GM18861 (cell line): ENCODE measurements around the gene APOL1.

Source experiments
- ATAC-seq: cut with Tn5 transposase; IDR thresholded peaks from one replicate; pipeline ENCODE4 v1.9.1; 2021; ENCODE audit not compliant: unreplicated experiment

Gene APOL1

DNA sequence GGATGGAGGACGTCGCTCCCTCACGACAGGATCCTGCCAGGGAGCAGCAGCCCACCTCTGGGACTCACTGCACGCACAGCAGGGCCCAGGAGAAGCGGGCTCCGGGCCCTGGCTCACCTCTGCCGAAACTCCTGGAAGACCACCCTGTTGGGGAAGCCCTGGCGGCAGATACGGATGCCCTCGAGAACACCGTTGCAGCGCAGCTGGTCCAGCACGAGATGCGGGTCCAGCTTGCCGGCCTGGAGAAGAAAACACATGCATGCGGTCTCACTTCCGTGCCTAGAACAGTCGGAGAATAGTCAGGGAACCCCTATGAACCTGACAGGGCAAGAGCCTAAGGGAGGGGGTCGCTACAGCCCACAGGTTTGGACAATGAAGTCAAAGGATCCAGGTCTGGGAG lies 52.9 kb downstream of the APOL1 start:
- ATAC-seq, result no peak

DNA sequence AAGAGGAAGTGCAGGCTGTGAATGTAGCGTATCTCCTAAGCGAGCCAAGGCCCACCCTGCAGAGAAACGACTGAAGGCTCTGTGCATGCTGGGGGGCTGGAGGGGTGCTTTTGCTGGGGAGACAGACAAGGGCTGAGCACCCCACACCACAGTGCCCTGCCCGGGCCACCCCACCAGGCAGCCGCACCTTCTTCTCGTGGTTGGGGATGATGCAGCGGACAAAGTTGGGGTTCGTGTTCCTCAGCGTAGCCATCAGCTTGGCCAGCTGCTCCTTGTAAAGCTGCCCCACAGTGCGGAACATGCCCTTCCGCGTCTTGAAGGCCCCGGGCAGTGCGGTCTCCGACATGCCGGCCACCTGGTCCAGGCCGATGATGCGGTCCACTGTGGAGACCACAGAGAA lies 53.3 kb downstream of the APOL1 start:
- no peak for ATAC-seq

DNA sequence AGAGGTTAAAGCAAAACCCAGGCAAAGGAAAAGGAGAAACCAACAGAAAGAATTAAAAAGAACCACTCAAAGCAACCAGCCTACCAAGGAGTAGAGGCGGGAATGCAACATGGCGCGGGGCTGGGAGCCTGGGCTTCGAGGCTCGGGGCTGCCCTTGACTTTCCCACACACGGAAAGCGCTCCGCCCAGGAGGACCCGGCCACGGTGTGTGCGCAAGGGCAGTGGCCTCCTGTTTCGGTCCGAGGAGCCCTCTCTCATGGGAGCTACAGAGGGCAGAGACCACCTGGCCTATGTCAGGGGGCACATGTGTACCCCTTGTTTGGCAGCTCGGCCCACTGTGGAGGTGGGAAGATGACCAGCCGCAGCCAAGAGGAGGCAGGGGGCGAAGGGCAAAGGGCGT lies 55.9 kb downstream of the APOL1 start:
- no peak for ATAC-seq

DNA sequence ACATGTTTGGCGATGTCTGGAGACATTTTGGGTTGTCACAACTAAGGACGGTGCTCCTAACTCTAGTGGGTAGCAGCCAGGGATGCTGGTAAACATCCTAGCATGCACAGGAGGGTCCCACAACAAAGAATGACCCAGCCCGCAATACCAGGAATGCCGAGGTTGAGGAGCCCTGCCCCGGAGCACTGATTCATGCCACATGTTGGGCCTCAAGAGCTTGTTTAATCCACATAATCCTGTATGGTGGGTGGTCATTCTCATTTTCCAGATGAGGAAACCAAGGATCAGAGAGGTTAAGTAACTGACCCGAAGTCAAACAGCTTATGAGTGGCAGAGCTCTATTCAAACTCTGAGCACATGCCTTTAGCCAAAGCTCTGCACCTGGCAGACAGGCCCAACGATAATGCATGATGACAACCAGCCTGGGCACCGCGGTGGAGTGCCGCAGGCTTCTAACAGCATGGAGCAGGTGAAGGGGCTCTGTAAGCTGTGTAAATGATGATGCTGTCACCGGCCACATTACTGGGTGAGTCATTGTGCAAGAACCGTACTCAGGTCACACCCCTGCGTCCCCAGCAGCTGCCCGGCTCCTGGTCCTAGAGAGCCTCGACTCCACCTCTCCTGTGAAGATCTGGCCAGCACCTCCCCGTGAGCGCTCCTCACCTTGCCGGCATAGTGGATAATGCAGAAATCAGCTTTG lies 58.6 kb downstream of the APOL1 start:
- ATAC-seq, result no peak

DNA sequence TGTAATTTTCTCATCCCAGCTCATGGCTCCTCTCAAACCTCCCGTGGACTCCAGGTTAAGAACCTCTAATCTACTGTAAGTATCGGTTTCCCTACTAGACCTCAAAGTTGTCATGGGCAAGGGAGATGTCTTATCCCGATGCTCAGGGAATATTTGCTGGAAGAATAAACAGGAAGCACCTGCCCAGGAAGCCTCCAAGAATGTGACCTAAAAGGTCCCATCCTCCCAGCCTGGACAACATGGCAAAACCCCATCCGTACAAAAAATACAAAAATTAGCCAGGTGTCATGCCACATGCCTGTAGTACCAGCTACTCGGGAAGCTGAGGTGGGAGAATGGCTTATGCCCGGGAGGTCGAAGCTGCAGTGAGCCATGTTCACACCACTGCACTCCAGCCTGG lies 62.4 kb downstream of the APOL1 start:
- no peak for ATAC-seq

DNA sequence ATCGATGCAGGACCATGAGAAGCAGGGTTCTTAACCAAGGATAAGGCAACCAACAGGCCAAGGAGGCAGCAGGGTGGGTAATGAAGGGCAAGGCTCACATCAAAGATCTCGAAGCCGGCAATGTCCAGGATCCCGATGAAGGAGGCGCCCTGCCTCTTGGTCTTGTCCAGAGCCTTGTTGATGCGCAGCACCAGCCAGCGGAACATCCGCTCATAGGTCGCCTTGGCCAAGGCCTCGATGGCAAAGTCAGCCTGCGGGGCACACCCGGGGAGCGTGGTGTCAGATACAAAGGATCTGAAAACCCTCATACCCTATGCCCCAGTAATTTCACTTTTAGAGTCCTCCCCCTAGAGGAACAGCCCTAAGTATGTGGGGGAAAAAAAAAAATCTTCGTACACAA lies 63.5 kb downstream of the APOL1 start:
- ATAC-seq, result no peak
